Measurements from ENCODE around the gene AP1M1.

AP1M1 gene

GRCh38 chr19:16206637-16207036 lies 8.9 kb downstream of the AP1M1 start:
- no peak for TF ChIP-seq CTCF (IDR thresholded peaks at IDR 0.05; ENCODE audit: control insufficient read depth, insufficient read depth, low read depth, low read length, missing control alignments)
- H3K4me3 ChIP-seq (ENCODE audit: control insufficient read depth, low read depth, low read length): no peak overlapping the region
- DNase-seq (ENCODE audit: low read depth): no peak

GRCh38 chr19:16207063-16207462 lies 9.4 kb downstream of the AP1M1 start:
- TF ChIP-seq CTCF (IDR thresholded peaks at IDR 0.05; ENCODE audit: control insufficient read depth, insufficient read depth, low read depth, low read length, missing control alignments): no peak

GRCh38 chr19:16207490-16208025 lies 9.8 kb downstream of the AP1M1 start:
- TF ChIP-seq CTCF (IDR thresholded peaks at IDR 0.05; ENCODE audit: control insufficient read depth, insufficient read depth, low read depth, low read length, missing control alignments): no peak
- DNase-seq (ENCODE audit: low read depth): no peak
- no peak overlapping the region for H3K4me3 ChIP-seq (ENCODE audit: control insufficient read depth, low read depth, low read length)

More at GRCh38 chr19:16207063-16207462, 9.4 kb downstream of the AP1M1 start:
- DNase-seq (ENCODE audit: low read depth): no peak
- H3K4me3 ChIP-seq (ENCODE audit: control insufficient read depth, low read depth, low read length): no peak overlapping the region

GRCh38 chr19:16208064-16208759 lies 10.5 kb downstream of the AP1M1 start:
- no peak for TF ChIP-seq CTCF (IDR thresholded peaks at IDR 0.05; ENCODE audit: control insufficient read depth, insufficient read depth, low read depth, low read length, missing control alignments)
- H3K4me3 ChIP-seq (ENCODE audit: control insufficient read depth, low read depth, low read length): no peak overlapping the region
- no peak for DNase-seq (ENCODE audit: low read depth)

GRCh38 chr19:16208847-16209665 lies 11.3 kb downstream of the AP1M1 start:
- no peak overlapping the region for H3K4me3 ChIP-seq (ENCODE audit: control insufficient read depth, low read depth, low read length)
- no peak for DNase-seq (ENCODE audit: low read depth)
- no peak for TF ChIP-seq CTCF (IDR thresholded peaks at IDR 0.05; ENCODE audit: control insufficient read depth, insufficient read depth, low read depth, low read length, missing control alignments)

- no peak for DNase-seq (ENCODE audit: low read depth)
- H3K4me3 ChIP-seq (ENCODE audit: control insufficient read depth, low read depth, low read length): no peak overlapping the region
- TF ChIP-seq CTCF (IDR thresholded peaks at IDR 0.05; ENCODE audit: control insufficient read depth, insufficient read depth, low read depth, low read length, missing control alignments): no peak
These were observed 12.5 kb downstream of the AP1M1 start for GRCh38 chr19:16210168-16210567.

All from AG09309 (cell line).